Testis (tissue), 2 donors: ENCODE data around the gene FAM234B.

ENCODE experiments used
- POLR2A ChIP-seq: fragments of 450-650 bp; IDR thresholded peaks from one replicate; pipeline ENCODE4 v1.6.1; 2017; ENCODE audit warnings: antibody characterized with exemption, mild to moderate bottlenecking, moderate library complexity
- TF ChIP-seq, protein P1 (sequence below), 3 experiments: fragments of 450-650 bp in 2 of 3; fragments of 200-600 bp in 1 of 3; sonication (generic) in 1 of 3; IDR thresholded peaks; one replicate each; pipeline ENCODE4 v1.5.1; 2016 to 2019; ENCODE audit warnings: antibody characterized with exemption in 3 of 3, mild to moderate bottlenecking in 2 of 3, moderate library complexity in 1 of 3

DNA sequence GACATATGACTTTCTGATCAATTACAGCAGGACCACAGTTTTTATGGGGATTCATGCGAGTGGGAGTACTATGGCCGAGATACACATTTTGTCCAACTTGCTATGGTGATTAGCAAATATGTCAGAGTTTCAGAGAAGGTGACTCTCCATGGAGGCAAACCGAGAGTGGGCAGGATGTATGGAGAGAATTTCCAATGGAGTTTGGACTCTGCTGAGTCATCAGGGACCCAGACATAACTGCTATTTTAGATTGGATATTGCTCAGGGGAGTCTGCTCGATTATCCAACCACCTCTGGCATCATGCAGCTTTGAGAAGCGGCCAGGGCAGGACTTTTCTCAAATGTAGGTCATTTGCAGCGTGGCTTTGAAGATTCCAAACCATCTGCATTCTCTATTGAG, 68.8 kb downstream of the FAM234B start:
- TF ChIP-seq POLR2A: no peak
- TF ChIP-seq, protein P1, sequence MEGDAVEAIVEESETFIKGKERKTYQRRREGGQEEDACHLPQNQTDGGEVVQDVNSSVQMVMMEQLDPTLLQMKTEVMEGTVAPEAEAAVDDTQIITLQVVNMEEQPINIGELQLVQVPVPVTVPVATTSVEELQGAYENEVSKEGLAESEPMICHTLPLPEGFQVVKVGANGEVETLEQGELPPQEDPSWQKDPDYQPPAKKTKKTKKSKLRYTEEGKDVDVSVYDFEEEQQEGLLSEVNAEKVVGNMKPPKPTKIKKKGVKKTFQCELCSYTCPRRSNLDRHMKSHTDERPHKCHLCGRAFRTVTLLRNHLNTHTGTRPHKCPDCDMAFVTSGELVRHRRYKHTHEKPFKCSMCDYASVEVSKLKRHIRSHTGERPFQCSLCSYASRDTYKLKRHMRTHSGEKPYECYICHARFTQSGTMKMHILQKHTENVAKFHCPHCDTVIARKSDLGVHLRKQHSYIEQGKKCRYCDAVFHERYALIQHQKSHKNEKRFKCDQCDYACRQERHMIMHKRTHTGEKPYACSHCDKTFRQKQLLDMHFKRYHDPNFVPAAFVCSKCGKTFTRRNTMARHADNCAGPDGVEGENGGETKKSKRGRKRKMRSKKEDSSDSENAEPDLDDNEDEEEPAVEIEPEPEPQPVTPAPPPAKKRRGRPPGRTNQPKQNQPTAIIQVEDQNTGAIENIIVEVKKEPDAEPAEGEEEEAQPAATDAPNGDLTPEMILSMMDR (IDR thresholded peaks at IDR 0.05): no peak
